NAMALWA (cell line): ENCODE measurements around the gene KCNG2.
A peak's percentile ranks its signal among the peaks of the same experiment; 100 is the strongest.
"Not testable (repeated sequence)": the region's sequence is repeated elsewhere in the genome, so short reads cannot be mapped to it uniquely, and the experiment has no call there.

ENCODE experiments used
- DNase-seq: peaks from one replicate; pipeline ENCODE4 v3.0.0-alpha.2; 2015; ENCODE audit warnings: low spot score

The KCNG2 gene

GRCh38 chr18:79871481-79872091, 73.8 kb downstream of the KCNG2 start:
- DNase-seq, result no peak

GRCh38 chr18:79872527-79873444, 75.0 kb downstream of the KCNG2 start:
- no peak for DNase-seq

GRCh38 chr18:79873449-79874110, 75.8 kb downstream of the KCNG2 start:
- no peak for DNase-seq

GRCh38 chr18:79874553-79875530, 77.1 kb downstream of the KCNG2 start:
- DNase-seq, result no peak

- DNase-seq, result no peak
Measured at GRCh38 chr18:79875531-79875919, 77.8 kb downstream of the KCNG2 start.

GRCh38 chr18:79875931-79876461, 78.3 kb downstream of the KCNG2 start:
- DNase-seq, result no peak

GRCh38 chr18:79876497-79876896, 78.8 kb downstream of the KCNG2 start:
- no peak for DNase-seq

GRCh38 chr18:79877163-79878091, 79.7 kb downstream of the KCNG2 start:
- DNase-seq, result no peak

GRCh38 chr18:79878246-79878645, 80.5 kb downstream of the KCNG2 start:
- not testable (repeated sequence) for DNase-seq

GRCh38 chr18:79878741-79879378, 81.1 kb downstream of the KCNG2 start:
- no peak for DNase-seq

GRCh38 chr18:79879566-79879965, 81.8 kb downstream of the KCNG2 start:
- DNase-seq, result no peak

- no peak for DNase-seq
Measured at GRCh38 chr18:79881695-79882094, 84.0 kb downstream of the KCNG2 start.

GRCh38 chr18:79882522-79883241, 84.9 kb downstream of the KCNG2 start:
- DNase-seq, result no peak

- DNase-seq, result no peak
Measured at GRCh38 chr18:79883461-79884293, 85.9 kb downstream of the KCNG2 start.

- no peak for DNase-seq
Measured at GRCh38 chr18:79884294-79884962, 86.7 kb downstream of the KCNG2 start.

GRCh38 chr18:79884963-79885728, 87.4 kb downstream of the KCNG2 start:
- DNase-seq, result peak; percentile 14
